IPS DF 4.7 (cell line): ENCODE results near the gene MAG.
"Not testable (repeated sequence)": the region's sequence is repeated elsewhere in the genome, so short reads cannot be mapped to it uniquely, and the experiment has no call there.

Experiments
- DNase-seq: peaks from one replicate; pipeline ENCODE4 v3.0.0-alpha.2; 2013; ENCODE audit warnings: low spot score; ENCODE audit errors: extremely low read depth

The MAG gene

GRCh38 chr19:35357867-35358573 is 66.1 kb downstream of the MAG start, which contains the start of gene FFAR3:
Gene FFAR3 (plus strand): TSS chr19:35358460. CDS start chr19:35358891, 431 bp downstream.
- DNase-seq, result no peak

GRCh38 chr19:35358834-35359233 is 66.9 kb downstream of the MAG start:
- DNase-seq, result not testable (repeated sequence)

DNA sequence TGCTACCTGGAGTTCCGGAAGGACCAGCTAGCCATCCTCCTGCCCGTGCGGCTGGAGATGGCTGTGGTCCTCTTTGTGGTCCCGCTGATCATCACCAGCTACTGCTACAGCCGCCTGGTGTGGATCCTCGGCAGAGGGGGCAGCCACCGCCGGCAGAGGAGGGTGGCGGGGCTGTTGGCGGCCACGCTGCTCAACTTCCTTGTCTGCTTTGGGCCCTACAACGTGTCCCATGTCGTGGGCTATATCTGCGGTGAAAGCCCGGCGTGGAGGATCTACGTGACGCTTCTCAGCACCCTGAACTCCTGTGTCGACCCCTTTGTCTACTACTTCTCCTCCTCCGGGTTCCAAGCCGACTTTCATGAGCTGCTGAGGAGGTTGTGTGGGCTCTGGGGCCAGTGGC is 67.4 kb downstream of the MAG start:
- DNase-seq, result not testable (repeated sequence)

DNA sequence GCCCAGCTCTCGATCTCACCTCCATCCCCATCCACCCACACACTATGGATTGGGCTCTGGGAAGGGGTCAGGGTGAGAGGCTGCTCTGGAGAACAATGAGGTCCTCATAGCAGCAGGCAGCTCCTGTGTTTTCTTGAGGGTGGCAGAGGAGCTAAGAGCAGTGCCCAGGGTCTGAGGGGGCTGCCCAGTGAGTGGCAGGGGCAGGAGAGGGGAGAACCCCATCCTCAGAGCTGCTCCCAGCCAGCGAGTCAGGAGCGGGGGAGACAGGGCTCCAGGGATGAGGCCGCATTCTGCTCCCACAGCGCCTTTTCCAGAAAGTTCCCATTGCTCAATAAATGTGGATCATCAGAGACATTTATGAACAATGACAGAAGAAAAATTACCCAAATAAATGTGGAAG is 68.1 kb downstream of the MAG start:
- DNase-seq, result not testable (repeated sequence)

DNA sequence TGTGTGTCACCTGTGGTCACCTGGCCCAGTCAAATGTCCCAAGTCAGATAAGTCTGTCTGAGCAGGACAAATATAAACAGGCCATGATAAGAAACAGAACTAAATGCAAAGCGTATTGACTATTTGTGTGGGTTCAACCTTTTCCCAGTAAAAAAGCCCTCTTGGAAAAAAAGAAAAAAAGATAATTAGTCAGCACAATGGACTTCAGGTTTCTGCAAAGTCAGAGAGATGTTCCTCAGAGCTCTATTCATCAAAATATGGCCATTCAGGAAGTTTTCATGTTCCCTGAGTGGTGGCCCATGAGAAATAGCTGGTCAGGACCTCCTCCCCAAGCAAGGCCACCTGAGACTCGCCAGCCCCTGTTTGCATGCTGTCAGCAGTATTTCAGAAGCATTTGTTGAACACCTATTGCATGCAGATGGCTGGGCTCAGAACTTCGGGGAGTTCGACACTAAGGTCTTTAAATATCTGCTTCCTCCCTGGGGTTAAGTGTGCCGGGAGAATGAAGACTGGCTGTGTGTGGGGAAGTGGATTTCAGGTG is 69.0 kb downstream of the MAG start:
- DNase-seq, result no peak

- no peak for DNase-seq
These were observed 70.5 kb downstream of the MAG start for GRCh38 chr19:35362261-35363000.

- DNase-seq, result no peak
These were observed 71.1 kb downstream of the MAG start for GRCh38 chr19:35363001-35363590.
